NCI-H774 (cell line): ENCODE measurements around the gene FKBP1A.
A peak's percentile ranks its signal among the peaks of the same experiment; 100 is the strongest.

ENCODE experiments used
- DNase-seq: peaks from one replicate; lab custom pipeline; 2025; lab: John Stamatoyannopoulos, UW

The FKBP1A gene

GRCh38 chr20:1392693-1393506 is at the start of gene FKBP1A:
Gene FKBP1A (minus strand): TSS chr20:1393054. CDS start chr20:1392998, 56 bp downstream.
- peak; percentile 90 for DNase-seq

GRCh38 chr20:1442304-1442703 is 49.5 kb upstream of the FKBP1A start:
- DNase-seq, result no peak

- DNase-seq, result no peak
Observed at GRCh38 chr20:1441133-1441532, 48.3 kb upstream of the FKBP1A start.

GRCh38 chr20:1440024-1440423 is 47.2 kb upstream of the FKBP1A start:
- DNase-seq, result no peak

- DNase-seq, result no peak
Observed at GRCh38 chr20:1438361-1438760, 45.5 kb upstream of the FKBP1A start.

GRCh38 chr20:1437235-1437904 is 44.5 kb upstream of the FKBP1A start:
- DNase-seq, result peak; percentile 48

GRCh38 chr20:1436263-1436662 is 43.4 kb upstream of the FKBP1A start:
- DNase-seq, result no peak

- no peak for DNase-seq
Observed at GRCh38 chr20:1435337-1435699, 42.5 kb upstream of the FKBP1A start.

GRCh38 chr20:1434571-1435336 is 41.9 kb upstream of the FKBP1A start:
- DNase-seq, result no peak

- no peak for DNase-seq
Observed at GRCh38 chr20:1431158-1431557, 38.3 kb upstream of the FKBP1A start.

GRCh38 chr20:1430004-1430451 is 37.2 kb upstream of the FKBP1A start:
- DNase-seq, result no peak

- DNase-seq, result no peak
Observed at GRCh38 chr20:1429143-1429728, 36.4 kb upstream of the FKBP1A start.

GRCh38 chr20:1427457-1428054 is 34.7 kb upstream of the FKBP1A start:
- DNase-seq, result peak; percentile 87

- no peak for DNase-seq
Observed at GRCh38 chr20:1426231-1426849, 33.5 kb upstream of the FKBP1A start.

GRCh38 chr20:1424336-1424735 is 31.5 kb upstream of the FKBP1A start:
- no peak for DNase-seq

- peak; percentile 86 for DNase-seq
Observed at GRCh38 chr20:1423625-1424106, 30.8 kb upstream of the FKBP1A start.

- no peak for DNase-seq
Observed at GRCh38 chr20:1423206-1423605, 30.4 kb upstream of the FKBP1A start.

GRCh38 chr20:1422753-1423152 is 29.9 kb upstream of the FKBP1A start:
- DNase-seq, result no peak

- DNase-seq, result no peak
Observed at GRCh38 chr20:1420066-1420465, 27.2 kb upstream of the FKBP1A start.

- DNase-seq, result no peak
Observed at GRCh38 chr20:1418350-1418749, 25.5 kb upstream of the FKBP1A start.

GRCh38 chr20:1417790-1418189 is 24.9 kb upstream of the FKBP1A start:
- DNase-seq, result no peak
